ENCODE measurements around the gene NXN.
"Not testable (repeated sequence)": the region's sequence is repeated elsewhere in the genome, so short reads cannot be mapped to it uniquely, and the experiment has no call there.

Gene NXN

GRCh38 chr17:916315-916714 is 63.3 kb downstream of the NXN start:
- H3K27ac ChIP-seq (ENCODE audit: low read depth, low read length, severe bottlenecking): peak overlapping the region; percentile 42
- peaks cover 13% of the 10 kb centered on the region for H3K4me1 ChIP-seq (ENCODE audit: control insufficient read depth, insufficient read depth, low read length, poor library complexity, severe bottlenecking)
- WGBS, 2 experiments (ENCODE audit: insufficient coverage in 2 of 2): 83 to 93% methylated on average over 5 to 7 of the region's 7 CpGs
- H3K9me3 ChIP-seq (ENCODE audit: control insufficient read depth, low read length): no peaks in the 10 kb centered on the region
- peaks cover 51% of the 10 kb centered on the region for H3K36me3 ChIP-seq (ENCODE audit: control insufficient read depth, insufficient read depth, low read length)
- H3K4me3 ChIP-seq (ENCODE audit: extremely low read depth, insufficient read depth, low read length, poor library complexity, severe bottlenecking): no peak overlapping the region

- no peaks in the 10 kb centered on the region for H3K9me3 ChIP-seq (ENCODE audit: control insufficient read depth, low read length)
- 83 to 89% methylated on average over 5 to 9 of the region's 10 CpGs for WGBS, 2 experiments (ENCODE audit: insufficient coverage in 2 of 2)
- peaks cover 14% of the 10 kb centered on the region for H3K4me1 ChIP-seq (ENCODE audit: control insufficient read depth, insufficient read depth, low read length, poor library complexity, severe bottlenecking)
- peak overlapping the region; percentile 42 for H3K27ac ChIP-seq (ENCODE audit: low read depth, low read length, severe bottlenecking)
- no peak overlapping the region for H3K4me3 ChIP-seq (ENCODE audit: extremely low read depth, insufficient read depth, low read length, poor library complexity, severe bottlenecking)
- H3K36me3 ChIP-seq (ENCODE audit: control insufficient read depth, insufficient read depth, low read length): peaks cover 46% of the 10 kb centered on the region
Observed at GRCh38 chr17:915538-916201, 63.9 kb downstream of the NXN start.

GRCh38 chr17:914561-914960 is 65.0 kb downstream of the NXN start:
- H3K36me3 ChIP-seq (ENCODE audit: control insufficient read depth, insufficient read depth, low read length): peaks cover 35% of the 10 kb centered on the region
- H3K4me1 ChIP-seq (ENCODE audit: control insufficient read depth, insufficient read depth, low read length, poor library complexity, severe bottlenecking): peaks cover 19% of the 10 kb centered on the region
- no peak overlapping the region for H3K27ac ChIP-seq (ENCODE audit: low read depth, low read length, severe bottlenecking)

GRCh38 chr17:913207-913606 is 66.4 kb downstream of the NXN start:
- Histone ChIP-seq H3K36me3 (ENCODE audit: control insufficient read depth, insufficient read depth, low read length) (peaks cover 30% of the 10 kb centered on the region), H3K4me3 (ENCODE audit: extremely low read depth, insufficient read depth, low read length, poor library complexity, severe bottlenecking) (no peak overlapping the region), H3K9me3 (ENCODE audit: control insufficient read depth, low read length) (no peaks in the 10 kb centered on the region), H3K27ac (ENCODE audit: low read depth, low read length, severe bottlenecking) (peak overlapping the region; percentile 16), H3K4me1 (ENCODE audit: control insufficient read depth, insufficient read depth, low read length, poor library complexity, severe bottlenecking) (peaks cover 27% of the 10 kb centered on the region)
- WGBS, 2 experiments (ENCODE audit: insufficient coverage in 2 of 2): 91 to 96% methylated on average over 4 to 7 of the region's 7 CpGs

More at GRCh38 chr17:914561-914960, 65.0 kb downstream of the NXN start:
- no peak overlapping the region for H3K4me3 ChIP-seq (ENCODE audit: extremely low read depth, insufficient read depth, low read length, poor library complexity, severe bottlenecking)
- WGBS, 2 experiments (ENCODE audit: insufficient coverage in 2 of 2): 93 to 98% methylated on average over 9 of the region's 9 CpGs
- no peaks in the 10 kb centered on the region for H3K9me3 ChIP-seq (ENCODE audit: control insufficient read depth, low read length)

- WGBS, 2 experiments (ENCODE audit: insufficient coverage in 2 of 2): 92 to 94% methylated on average over 18 to 23 of the region's 24 CpGs
- H3K4me1 ChIP-seq (ENCODE audit: control insufficient read depth, insufficient read depth, low read length, poor library complexity, severe bottlenecking): peaks cover 18% of the 10 kb centered on the region
- H3K27ac ChIP-seq (ENCODE audit: low read depth, low read length, severe bottlenecking): no peak overlapping the region
- peaks cover 32% of the 10 kb centered on the region for H3K36me3 ChIP-seq (ENCODE audit: control insufficient read depth, insufficient read depth, low read length)
- H3K4me3 ChIP-seq (ENCODE audit: extremely low read depth, insufficient read depth, low read length, poor library complexity, severe bottlenecking): no peak overlapping the region
- H3K9me3 ChIP-seq (ENCODE audit: control insufficient read depth, low read length): no peaks in the 10 kb centered on the region
Observed at GRCh38 chr17:909642-910323, 69.8 kb downstream of the NXN start.

- WGBS, 2 experiments (ENCODE audit: insufficient coverage in 2 of 2): 91 to 100% methylated on average over 1 to 6 of the region's 6 CpGs
- Histone ChIP-seq H3K4me3 (ENCODE audit: extremely low read depth, insufficient read depth, low read length, poor library complexity, severe bottlenecking) (no peak overlapping the region), H3K9me3 (ENCODE audit: control insufficient read depth, low read length) (no peaks in the 10 kb centered on the region), H3K4me1 (ENCODE audit: control insufficient read depth, insufficient read depth, low read length, poor library complexity, severe bottlenecking) (peaks cover 26% of the 10 kb centered on the region), H3K36me3 (ENCODE audit: control insufficient read depth, insufficient read depth, low read length) (peaks cover 25% of the 10 kb centered on the region), H3K27ac (ENCODE audit: low read depth, low read length, severe bottlenecking) (no peak overlapping the region)
Observed at GRCh38 chr17:907725-908124, 71.9 kb downstream of the NXN start.

GRCh38 chr17:905708-906107 is 73.9 kb downstream of the NXN start:
- not testable (repeated sequence) for H3K4me3 ChIP-seq (ENCODE audit: extremely low read depth, insufficient read depth, low read length, poor library complexity, severe bottlenecking); H3K27ac ChIP-seq (ENCODE audit: low read depth, low read length, severe bottlenecking); H3K9me3 ChIP-seq (ENCODE audit: control insufficient read depth, low read length)
- Histone ChIP-seq H3K4me1 (ENCODE audit: control insufficient read depth, insufficient read depth, low read length, poor library complexity, severe bottlenecking) (peaks cover 28% of the 10 kb centered on the region), H3K36me3 (ENCODE audit: control insufficient read depth, insufficient read depth, low read length) (peaks cover 17% of the 10 kb centered on the region)
- 100% methylated on average over 3 of the region's 6 CpGs; no CpG with 5 or more reads in 1 of the 2 experiments for WGBS, 2 experiments (ENCODE audit: insufficient coverage in 2 of 2)

GRCh38 chr17:903691-904481 is 75.7 kb downstream of the NXN start:
- WGBS, 2 experiments (ENCODE audit: insufficient coverage in 2 of 2): 92 to 96% methylated on average over 22 to 31 of the region's 34 CpGs
- Histone ChIP-seq H3K27ac (ENCODE audit: low read depth, low read length, severe bottlenecking) (no peak overlapping the region), H3K4me1 (ENCODE audit: control insufficient read depth, insufficient read depth, low read length, poor library complexity, severe bottlenecking) (peaks cover 22% of the 10 kb centered on the region), H3K36me3 (ENCODE audit: control insufficient read depth, insufficient read depth, low read length) (peaks cover 17% of the 10 kb centered on the region), H3K4me3 (ENCODE audit: extremely low read depth, insufficient read depth, low read length, poor library complexity, severe bottlenecking) (no peak overlapping the region), H3K9me3 (ENCODE audit: control insufficient read depth, low read length) (no peaks in the 10 kb centered on the region)

GRCh38 chr17:902463-902862 is 77.1 kb downstream of the NXN start:
- Histone ChIP-seq H3K9me3 (ENCODE audit: control insufficient read depth, low read length) (no peaks in the 10 kb centered on the region), H3K4me1 (ENCODE audit: control insufficient read depth, insufficient read depth, low read length, poor library complexity, severe bottlenecking) (peaks cover 21% of the 10 kb centered on the region), H3K27ac (ENCODE audit: low read depth, low read length, severe bottlenecking) (no peak overlapping the region), H3K36me3 (ENCODE audit: control insufficient read depth, insufficient read depth, low read length) (peaks cover 11% of the 10 kb centered on the region), H3K4me3 (ENCODE audit: extremely low read depth, insufficient read depth, low read length, poor library complexity, severe bottlenecking) (no peak overlapping the region)
- WGBS, 2 experiments (ENCODE audit: insufficient coverage in 2 of 2): 89 to 92% methylated on average over 6 to 7 of the region's 8 CpGs

GRCh38 chr17:901964-902363 is 77.6 kb downstream of the NXN start:
- peaks cover 21% of the 10 kb centered on the region for H3K4me1 ChIP-seq (ENCODE audit: control insufficient read depth, insufficient read depth, low read length, poor library complexity, severe bottlenecking)
- no peak overlapping the region for H3K27ac ChIP-seq (ENCODE audit: low read depth, low read length, severe bottlenecking)
- 95 to 98% methylated on average over 21 of the region's 21 CpGs for WGBS, 2 experiments (ENCODE audit: insufficient coverage in 2 of 2)
- peaks cover 11% of the 10 kb centered on the region for H3K36me3 ChIP-seq (ENCODE audit: control insufficient read depth, insufficient read depth, low read length)
- no peaks in the 10 kb centered on the region for H3K9me3 ChIP-seq (ENCODE audit: control insufficient read depth, low read length)
- no peak overlapping the region for H3K4me3 ChIP-seq (ENCODE audit: extremely low read depth, insufficient read depth, low read length, poor library complexity, severe bottlenecking)

All from mesodermal cell (in vitro differentiated cells).